OCI-LY7 (cell line): ENCODE data around the gene SMAD6. TPM values are rescaled to one million over a fixed set of nuclear protein-coding genes. Genes with fewer than 3 reads are reported as not detected.

Source experiments
- BruUV-seq: library from RNA; stranded (reverse); fragments of 400-500 nt; replicated peaks from 2 replicates; lab custom pipeline; 2021; lab: Mats Ljungman, UMichigan
- CTCF ChIA-PET: fragments of 300-600 bp; sonication (Branson Sonifier 250); formaldehyde crosslinking; loops from one replicate; lab custom pipeline; 2022; ENCODE audit warnings: antibody characterized with exemption; ENCODE audit not compliant: unreplicated experiment; lab: Charles Lee
- POLR2A ChIA-PET: fragments of 300-600 bp; sonication (Branson Sonifier 250); formaldehyde crosslinking; loops from one replicate; lab custom pipeline; 2022; ENCODE audit warnings: antibody characterized with exemption; lab: Charles Lee
- DNase-seq: peaks from one replicate; pipeline ENCODE4 v3.0.0-alpha.2; 2015; ENCODE audit warnings: low spot score
- H2AFZ ChIP-seq: fragments of 200-600 bp; sonication (generic), shearing (Covaris generic); 2 replicates; pipeline ENCODE4 v1.6.1; 2014; ENCODE audit warnings: mild to moderate bottlenecking, antibody characterized with exemption, low read length, moderate library complexity
- H3K27ac ChIP-seq: fragments of 200-600 bp; sonication (generic); 2 replicates; pipeline ENCODE4 v1.5.1; 2014; ENCODE audit warnings: mixed run types, low read depth, mild to moderate bottlenecking, moderate library complexity, low read length, inconsistent platforms; ENCODE audit not compliant: poor library complexity, severe bottlenecking
- H3K36me3 ChIP-seq: fragments of 200-600 bp; sonication (generic); 2 replicates; pipeline ENCODE4 v1.6.1; 2014; ENCODE audit warnings: mild to moderate bottlenecking, antibody characterized with exemption, low read length, moderate library complexity, mixed read lengths; ENCODE audit not compliant: insufficient read depth
- H3K4me1 ChIP-seq: fragments of 200-600 bp; sonication (generic); 2 replicates; pipeline ENCODE4 v1.5.1; 2014; ENCODE audit warnings: mild to moderate bottlenecking, low read length; ENCODE audit not compliant: insufficient read depth, poor library complexity, severe bottlenecking
- H3K4me2 ChIP-seq: fragments of 200-600 bp; sonication (generic); 2 replicates; pipeline ENCODE4 v1.6.1; 2014; ENCODE audit warnings: mild to moderate bottlenecking, low read length
- H3K4me3 ChIP-seq: fragments of 200-600 bp; sonication (generic); 2 replicates; pipeline ENCODE4 v1.5.1; 2014; ENCODE audit warnings: mild to moderate bottlenecking, low read depth, low read length; ENCODE audit not compliant: poor library complexity, severe bottlenecking
- H3K79me2 ChIP-seq: fragments of 200-600 bp; sonication (generic); 2 replicates; pipeline ENCODE4 v1.6.1; 2016; ENCODE audit warnings: low read depth, mild to moderate bottlenecking, low read length, moderate library complexity, mixed read lengths; ENCODE audit not compliant: insufficient read depth
- H3K9me2 ChIP-seq: fragments of 200-600 bp; sonication (generic); 2 replicates; pipeline ENCODE4 v1.6.1; 2016; ENCODE audit warnings: mild to moderate bottlenecking, low read length, mixed read lengths; ENCODE audit not compliant: insufficient read depth
- H3K9me3 ChIP-seq: fragments of 200-600 bp; sonication (generic); 2 replicates; pipeline ENCODE4 v1.6.1; 2014; ENCODE audit warnings: mild to moderate bottlenecking, mixed run types, low read length, mixed read lengths
- H4K20me1 ChIP-seq: fragments of 200-600 bp; sonication (generic); 2 replicates; pipeline ENCODE4 v1.6.1; 2014; ENCODE audit warnings: mild to moderate bottlenecking, antibody characterized with exemption, low read length, moderate library complexity, mixed read lengths; ENCODE audit not compliant: insufficient read depth
- EZH2phosphoT487 ChIP-seq: fragments of 200-600 bp; sonication (generic); IDR thresholded peaks from 2 replicates; pipeline ENCODE4 v1.6.1; 2018; ENCODE audit warnings: low read depth, borderline replicate concordance, mild to moderate bottlenecking, mixed run types, antibody characterized with exemption, low read length, moderate library complexity, mixed read lengths
- intact Hi-C: fragments of 100-400 bp; cut with micrococcal nuclease; formaldehyde crosslinking; loops from one replicate; pipeline ENCODE4 v1.10.0; 2022; ENCODE audit not compliant: unreplicated experiment
- total RNA-seq, 2 experiments: library from RNA; depleted of rRNA in 1 of 2; stranded (reverse); fragments of >200 nt in 1 of 2; shearing (Covaris generic) in 1 of 2; gene quantifications; 2 replicates each; pipeline ENCODE4 v1.2.3, GENCODE V29; 2014 to 2022
- TF ChIP-seq, protein P1 (sequence below): fragments of 200-600 bp; sonication (generic); conservative IDR thresholded peaks from 2 replicates; pipeline ENCODE4 v1.5.1; 2014; ENCODE audit warnings: mild to moderate bottlenecking, antibody characterized with exemption, low read length, moderate library complexity, mixed read lengths

Gene SMAD6
- total RNA-seq, 2 experiments from 2014 or later, result 14.6 to 16.1 TPM

DNA sequence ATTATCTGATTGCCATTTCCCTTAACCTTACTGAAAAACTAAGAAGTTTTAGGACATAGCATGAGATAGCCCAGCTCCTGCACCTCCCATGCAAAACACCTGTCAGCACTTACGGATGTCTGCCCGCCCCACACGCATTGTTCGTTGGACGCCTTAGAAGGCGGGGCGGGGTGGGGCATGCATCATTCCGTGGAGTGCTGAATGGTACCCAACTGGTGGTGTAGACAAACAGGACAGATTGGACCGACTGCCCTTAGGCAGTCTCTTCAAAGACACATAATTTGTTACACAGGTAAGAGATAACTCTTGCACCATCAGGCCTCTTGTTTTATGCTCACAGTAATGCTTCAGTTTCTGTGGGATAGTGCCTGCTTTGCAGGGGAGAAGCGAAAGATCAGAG lies 93.8 kb downstream of the SMAD6 start:
- Histone ChIP-seq H3K4me2 (no peak overlapping the region), H3K27ac (no peak overlapping the region), H3K4me1 (no peaks in the 10 kb centered on the region), H3K9me2 (no peaks in the 10 kb centered on the region), H3K79me2 (no peaks in the 10 kb centered on the region), H2AFZ (no peak overlapping the region), H3K9me3 (no peaks in the 10 kb centered on the region), H4K20me1 (no peaks in the 10 kb centered on the region), H3K36me3 (no peaks in the 10 kb centered on the region), H3K4me3 (no peak overlapping the region)
- TF ChIP-seq, protein P1, sequence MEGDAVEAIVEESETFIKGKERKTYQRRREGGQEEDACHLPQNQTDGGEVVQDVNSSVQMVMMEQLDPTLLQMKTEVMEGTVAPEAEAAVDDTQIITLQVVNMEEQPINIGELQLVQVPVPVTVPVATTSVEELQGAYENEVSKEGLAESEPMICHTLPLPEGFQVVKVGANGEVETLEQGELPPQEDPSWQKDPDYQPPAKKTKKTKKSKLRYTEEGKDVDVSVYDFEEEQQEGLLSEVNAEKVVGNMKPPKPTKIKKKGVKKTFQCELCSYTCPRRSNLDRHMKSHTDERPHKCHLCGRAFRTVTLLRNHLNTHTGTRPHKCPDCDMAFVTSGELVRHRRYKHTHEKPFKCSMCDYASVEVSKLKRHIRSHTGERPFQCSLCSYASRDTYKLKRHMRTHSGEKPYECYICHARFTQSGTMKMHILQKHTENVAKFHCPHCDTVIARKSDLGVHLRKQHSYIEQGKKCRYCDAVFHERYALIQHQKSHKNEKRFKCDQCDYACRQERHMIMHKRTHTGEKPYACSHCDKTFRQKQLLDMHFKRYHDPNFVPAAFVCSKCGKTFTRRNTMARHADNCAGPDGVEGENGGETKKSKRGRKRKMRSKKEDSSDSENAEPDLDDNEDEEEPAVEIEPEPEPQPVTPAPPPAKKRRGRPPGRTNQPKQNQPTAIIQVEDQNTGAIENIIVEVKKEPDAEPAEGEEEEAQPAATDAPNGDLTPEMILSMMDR, result no peak
- TF ChIP-seq EZH2phosphoT487, result no peak
- ChIA-PET CTCF (no interaction called here), POLR2A (interaction anchor here (0.6 kb wide), 1 partner anchor 744 kb away, joined by 3 read pairs; no protein-coding TSS in a partner anchor)
- no TSS peak for BruUV-seq
- intact Hi-C loops, result no loop called here
- DNase-seq, result no peak

DNA sequence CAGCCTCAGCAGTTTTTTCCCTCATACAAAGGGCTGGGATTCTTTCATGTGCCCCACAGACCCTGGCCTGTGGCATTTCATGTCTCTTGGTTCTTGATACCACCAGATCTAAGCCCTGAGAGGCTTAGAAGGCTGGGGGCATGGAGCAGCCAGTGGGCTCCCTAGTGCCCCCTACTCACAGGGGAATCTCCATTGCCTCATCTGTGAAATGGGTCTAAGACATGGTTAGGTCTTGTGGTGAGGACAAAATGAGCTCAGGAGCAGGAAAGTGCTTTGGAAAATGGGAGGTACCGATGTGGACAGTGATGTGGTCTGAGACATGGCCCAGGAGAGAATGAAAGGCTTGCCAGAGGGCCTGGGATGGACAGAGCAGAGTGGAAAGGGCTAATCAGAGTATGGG lies 94.3 kb downstream of the SMAD6 start:
- Histone ChIP-seq H3K9me2 (no peaks in the 10 kb centered on the region), H4K20me1 (no peaks in the 10 kb centered on the region), H3K9me3 (no peaks in the 10 kb centered on the region), H3K79me2 (no peaks in the 10 kb centered on the region), H3K36me3 (no peaks in the 10 kb centered on the region), H3K4me1 (no peaks in the 10 kb centered on the region), H3K4me3 (no peak overlapping the region), H3K27ac (no peak overlapping the region), H2AFZ (no peak overlapping the region), H3K4me2 (no peak overlapping the region)
- POLR2A ChIA-PET, result no interaction called here
- no peak for DNase-seq
- no peak for TF ChIP-seq EZH2phosphoT487
- TF ChIP-seq, protein P1, result no peak
- no TSS peak for BruUV-seq
- intact Hi-C loops, result no loop called here
- CTCF ChIA-PET, result no interaction called here

DNA sequence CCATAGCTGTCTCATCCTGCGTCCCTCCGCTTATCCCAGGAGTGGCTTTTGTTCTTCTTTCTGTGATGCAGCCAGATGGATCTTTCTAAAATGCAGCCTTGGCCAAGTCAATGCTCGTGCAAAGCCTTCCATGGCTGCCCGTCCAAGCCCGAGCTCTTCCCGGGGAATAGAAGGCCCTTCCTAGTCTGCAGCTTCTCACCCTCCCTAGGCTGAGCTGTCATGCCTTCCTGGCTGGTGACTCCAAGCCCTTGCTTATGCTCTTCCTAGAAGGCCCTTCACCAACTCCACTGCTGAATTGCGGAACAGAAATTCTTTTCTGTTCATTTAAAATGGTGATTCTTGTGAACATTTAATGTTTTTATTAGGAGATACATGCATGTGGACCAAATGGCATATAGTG lies 95.9 kb downstream of the SMAD6 start:
- H3K4me2 ChIP-seq, result no peak overlapping the region
- no peaks in the 10 kb centered on the region for H3K79me2 ChIP-seq
- H3K9me3 ChIP-seq, result no peaks in the 10 kb centered on the region
- intact Hi-C loops, result no loop called here
- no peaks in the 10 kb centered on the region for H3K36me3 ChIP-seq
- H3K9me2 ChIP-seq, result no peaks in the 10 kb centered on the region
- H3K4me3 ChIP-seq, result no peak overlapping the region
- no peak for DNase-seq
- no peaks in the 10 kb centered on the region for H3K4me1 ChIP-seq
- no peak overlapping the region for H3K27ac ChIP-seq
- ChIA-PET CTCF (interaction anchor here (0.6 kb wide), 1 partner anchor 183 kb away, joined by 7 read pairs; no protein-coding TSS in a partner anchor), POLR2A (no interaction called here)
- no peak for TF ChIP-seq EZH2phosphoT487
- TF ChIP-seq, protein P1, result no peak
- BruUV-seq, result no TSS peak
- no peaks in the 10 kb centered on the region for H4K20me1 ChIP-seq
- H2AFZ ChIP-seq, result no peak overlapping the region
